ENCODE data around the gene FAM83E. TPM values are rescaled to one million over a fixed set of nuclear protein-coding genes. Genes with fewer than 3 reads are reported as not detected.
A peak's percentile ranks its signal among the peaks of the same experiment; 100 is the strongest.

Gene FAM83E
- total and polyA plus RNA-seq, 2 of the 8 experiments (the other 6 are each of a cell fraction or from before 2014, with no cell fraction given) = 1.8 to 5.3 TPM

- TF ChIP-seq ATF2 (IDR thresholded peaks at IDR 0.05; ENCODE audit: low read length) (no peak), YY1 (IDR thresholded peaks at IDR 0.05; ENCODE audit: low read depth, low read length) (no peak), ZNF274 (IDR thresholded peaks at IDR 0.05; ENCODE audit: borderline replicate concordance, extremely low read depth, low read length) (no peak), RBBP5 (IDR thresholded peaks at IDR 0.05; ENCODE audit: borderline replicate concordance, low read depth, low read length) (no peak), BCL11A (IDR thresholded peaks at IDR 0.05; ENCODE audit: low read depth in 2 of 2, low read length in 2 of 2) (no peak), FOSL1 (IDR thresholded peaks at IDR 0.05; ENCODE audit: insufficient read depth, low read depth, low read length) (no peak), TEAD4 (IDR thresholded peaks at IDR 0.05; ENCODE audit: low read depth, low read length) (no peak), MAX (IDR thresholded peaks at IDR 0.05) (peak; percentile 44; the same call in 1 of the 2 replicates), SIRT6 (IDR thresholded peaks at IDR 0.05; ENCODE audit: low read length) (peak; percentile 46), TAF7 (optimal IDR thresholded peaks at IDR 0.05; ENCODE audit: borderline replicate concordance, low read depth, low read length) (peak; percentile 13), SAP30 (IDR thresholded peaks at IDR 0.05; ENCODE audit: insufficient read depth, insufficient replicate concordance, low read length) (no peak), ASH2L (IDR thresholded peaks at IDR 0.05; ENCODE audit: low read length) (peak; percentile 63), CHD1 (IDR thresholded peaks at IDR 0.05; ENCODE audit: low read depth, low read length) (no peak), RAD21 (IDR thresholded peaks at IDR 0.05 in 1 of 2, conservative IDR thresholded peaks at IDR 0.05 in 1 of 2; ENCODE audit: low read depth in 2 of 2, low read length in 2 of 2) (peak; percentile 20 to 27; a peak in 2 of 4 replicates), SIN3A (conservative IDR thresholded peaks at IDR 0.05 in 1 of 2, IDR thresholded peaks at IDR 0.05 in 1 of 2; ENCODE audit: low read depth in 1 of 2, low read length in 2 of 2) (peak in 1 of 2 experiments; percentile 47; a peak in 2 of 4 replicates), TBP (IDR thresholded peaks at IDR 0.05; ENCODE audit: low read depth, low read length) (peak; percentile 12; the same call in 1 of the 2 replicates), SRF (IDR thresholded peaks at IDR 0.05; ENCODE audit: low read depth, low read length) (no peak), NRF1 (IDR thresholded peaks at IDR 0.05; ENCODE audit: low read depth, low read length) (no peak), SIX5 (IDR thresholded peaks at IDR 0.05; ENCODE audit: low read depth, low read length) (no peak), CEBPB (IDR thresholded peaks at IDR 0.05; ENCODE audit: low read depth, low read length) (no peak), HDAC2 (IDR thresholded peaks at IDR 0.05; ENCODE audit: borderline replicate concordance in 1 of 2, low read depth in 2 of 2, low read length in 2 of 2) (no peak), KDM4A (IDR thresholded peaks at IDR 0.05; ENCODE audit: low read depth, low read length, severe bottlenecking) (no peak)
Measured at GRCh38 chr19:48630296-48631063, 15.6 kb upstream of the FAM83E start (continued).
